ENCODE results near the gene KIF11.

- TF ChIP-seq, protein P1, sequence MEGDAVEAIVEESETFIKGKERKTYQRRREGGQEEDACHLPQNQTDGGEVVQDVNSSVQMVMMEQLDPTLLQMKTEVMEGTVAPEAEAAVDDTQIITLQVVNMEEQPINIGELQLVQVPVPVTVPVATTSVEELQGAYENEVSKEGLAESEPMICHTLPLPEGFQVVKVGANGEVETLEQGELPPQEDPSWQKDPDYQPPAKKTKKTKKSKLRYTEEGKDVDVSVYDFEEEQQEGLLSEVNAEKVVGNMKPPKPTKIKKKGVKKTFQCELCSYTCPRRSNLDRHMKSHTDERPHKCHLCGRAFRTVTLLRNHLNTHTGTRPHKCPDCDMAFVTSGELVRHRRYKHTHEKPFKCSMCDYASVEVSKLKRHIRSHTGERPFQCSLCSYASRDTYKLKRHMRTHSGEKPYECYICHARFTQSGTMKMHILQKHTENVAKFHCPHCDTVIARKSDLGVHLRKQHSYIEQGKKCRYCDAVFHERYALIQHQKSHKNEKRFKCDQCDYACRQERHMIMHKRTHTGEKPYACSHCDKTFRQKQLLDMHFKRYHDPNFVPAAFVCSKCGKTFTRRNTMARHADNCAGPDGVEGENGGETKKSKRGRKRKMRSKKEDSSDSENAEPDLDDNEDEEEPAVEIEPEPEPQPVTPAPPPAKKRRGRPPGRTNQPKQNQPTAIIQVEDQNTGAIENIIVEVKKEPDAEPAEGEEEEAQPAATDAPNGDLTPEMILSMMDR (IDR thresholded peaks at IDR 0.05; ENCODE audit: low read length), result no peak
- no peak for TF ChIP-seq EZH2phosphoT487 (IDR thresholded peaks at IDR 0.05; ENCODE audit: low read length)
These were observed 84.8 kb downstream of the KIF11 start for GRCh38 chr10:92677708-92678107.
